K562 treated with DMSO at 1 percent for 48 hours (cell line): ENCODE results near the gene ZNF829. TPM values are rescaled to one million over a fixed set of nuclear protein-coding genes. Genes with fewer than 3 reads are reported as not detected.

Experiments used
- total RNA-seq: library from RNA; unstranded; fragments of 300-600 nt; gene quantifications from 2 replicates; pipeline ENCODE4 v1.2.3, GENCODE V29; 2022; ENCODE audit warnings: low replicate concordance; ENCODE audit errors: extremely low read depth

ZNF829 gene
- total RNA-seq = not detected in 2 replicates

DNA sequence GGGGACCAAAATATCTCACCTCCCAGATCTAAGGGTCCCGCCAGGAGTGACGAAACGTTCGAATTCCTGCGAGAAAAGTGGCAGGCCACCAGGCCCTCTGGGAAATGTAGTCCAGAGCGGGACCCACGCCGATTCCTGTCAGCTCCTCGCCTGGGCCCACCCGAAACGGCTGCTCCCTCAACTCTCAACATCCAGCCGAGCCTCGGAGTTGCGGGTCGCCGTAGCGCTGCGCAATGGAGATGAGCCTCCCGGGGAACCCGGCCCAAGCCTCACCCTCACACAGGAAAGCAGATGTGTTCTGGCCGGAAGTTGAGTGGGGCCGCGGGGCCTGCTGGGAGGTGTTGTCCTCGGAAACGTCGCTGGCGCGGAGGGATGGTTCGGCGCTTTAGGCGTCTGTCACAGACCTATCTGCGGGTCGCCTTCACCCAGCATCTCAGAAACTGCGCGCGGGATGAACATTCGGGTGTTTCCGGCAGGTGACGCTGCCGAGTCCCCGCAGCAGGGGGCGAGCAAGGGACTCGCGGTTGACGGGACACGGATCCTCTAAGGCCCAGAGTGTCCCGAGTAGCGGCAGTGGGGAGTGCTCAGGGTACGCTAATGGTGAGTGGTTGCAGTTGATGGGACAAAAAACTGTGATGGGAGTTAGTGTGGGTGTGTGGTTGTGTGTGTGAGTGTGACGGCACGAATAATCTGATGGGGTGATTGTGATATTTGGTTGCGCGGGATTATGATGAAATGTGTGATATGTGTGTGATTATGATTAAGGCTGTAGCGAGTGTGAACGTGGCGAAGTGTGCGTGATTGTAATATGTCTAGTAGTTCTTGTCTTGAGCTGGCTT lies at the start of gene ZNF829, which contains the start of gene ZNF568:
TSS of gene ZNF829 (minus strand) at position 300 of the 839 bp plus-strand sequence. CDS start 1,124 bp downstream, outside the sequence.
TSS of gene ZNF568 (plus strand) at position 341 of the 839 bp plus-strand sequence. CDS start 6,439 bp downstream, outside the sequence.

GRCh38 chr19:36850559-36851442 lies 65.3 kb downstream of the ZNF829 start, which contains the start of gene ZNF345:
Gene ZNF345 (plus strand): TSS chr19:36850876. CDS start chr19:36876831, 25,955 bp downstream.

Other genes starting within 250 kb of the ZNF829 start
- not detected in 2 replicates for gene ZNF461, start 249.5 kb downstream of the ZNF829 start, total RNA-seq
- not detected in 2 replicates for gene ZNF567, start 228.7 kb downstream of the ZNF829 start, total RNA-seq
- gene ZNF850, start 143.5 kb downstream of the ZNF829 start, total RNA-seq = not detected in 2 replicates
- not detected in 2 replicates for gene ZNF790, start 77.9 kb downstream of the ZNF829 start, total RNA-seq
- not detected in 2 replicates for gene ZNF345, start 65.4 kb downstream of the ZNF829 start, total RNA-seq
- gene ZNF568, start within 50 bp of the ZNF829 start, total RNA-seq = not detected in 2 replicates
- gene ZNF420, start 162.1 kb upstream of the ZNF829 start, total RNA-seq = not detected in 2 replicates